ENCODE data around the gene HMG20B. TPM values are rescaled to one million over a fixed set of nuclear protein-coding genes. Genes with fewer than 3 reads are reported as not detected.

Gene HMG20B
- total and polyA plus RNA-seq, 2 of the 8 experiments (the other 6 are each of a cell fraction or from before 2014, with no cell fraction given) = 42.9 to 74.2 TPM

GRCh38 chr19:3589439-3589838, 16.7 kb downstream of the HMG20B start (continued):
- TF ChIP-seq CTCF (IDR thresholded peaks at IDR 0.05; ENCODE audit: control extremely low read depth in 1 of 3, insufficient read depth in 1 of 3, low read depth in 1 of 3, low read length in 3 of 3) = no peak
- no peak for TF ChIP-seq ATF2 (IDR thresholded peaks at IDR 0.05; ENCODE audit: low read length)
- TF ChIP-seq ZNF274 (IDR thresholded peaks at IDR 0.05; ENCODE audit: borderline replicate concordance, extremely low read depth, low read length) = no peak
- no peak for TF ChIP-seq GTF2F1 (IDR thresholded peaks at IDR 0.05; ENCODE audit: borderline replicate concordance, low read depth, low read length)
